Glutamatergic neuron (in vitro differentiated cells): ENCODE data around the gene MGST2. TPM values are rescaled to one million over a fixed set of nuclear protein-coding genes. Genes with fewer than 3 reads are reported as not detected.

ENCODE experiments used
- DNase-seq: peaks from one replicate; pipeline ENCODE4 v3.0.0; 2022
- H3K27ac Mint-ChIP-seq: one replicate; pipeline ENCODE4 v1.8.0; 2020; ENCODE audit warnings: mild to moderate bottlenecking, mixed read lengths, inconsistent platforms; ENCODE audit not compliant: unreplicated experiment
- H3K27me3 Mint-ChIP-seq: one replicate; pipeline ENCODE4 v1.8.0; 2020; ENCODE audit warnings: mild to moderate bottlenecking, moderate library complexity, mixed read lengths, inconsistent platforms; ENCODE audit not compliant: unreplicated experiment
- H3K36me3 Mint-ChIP-seq: one replicate; pipeline ENCODE4 v1.8.0; 2020; ENCODE audit warnings: mild to moderate bottlenecking, mixed read lengths, inconsistent platforms; ENCODE audit not compliant: unreplicated experiment
- H3K4me1 Mint-ChIP-seq: one replicate; pipeline ENCODE4 v1.8.0; 2020; ENCODE audit warnings: mild to moderate bottlenecking, low read depth, mixed read lengths, inconsistent platforms; ENCODE audit not compliant: unreplicated experiment
- H3K4me3 Mint-ChIP-seq: one replicate; pipeline ENCODE4 v1.8.0; 2020; ENCODE audit warnings: mild to moderate bottlenecking, mixed read lengths, inconsistent platforms; ENCODE audit not compliant: unreplicated experiment
- H3K9me3 Mint-ChIP-seq: one replicate; pipeline ENCODE4 v1.8.0; 2020; ENCODE audit warnings: mild to moderate bottlenecking, moderate library complexity, mixed read lengths, inconsistent platforms; ENCODE audit not compliant: unreplicated experiment
- total RNA-seq: library from RNA; stranded (reverse); fragmentation: NEBNext Ultra II Directional; extraction: Animal tissue kit (Norgen Biotek cat#: 25700); gene quantifications from one replicate; pipeline ENCODE4 v1.2.1, GENCODE V29; 2021; ENCODE audit not compliant: unreplicated experiment
- TF ChIP-seq, protein P1 (sequence below): fragments of 200-600 bp; sonication (generic); IDR thresholded peaks from one replicate; pipeline ENCODE4 v1.5.0; 2021; ENCODE audit not compliant: partially characterized antibody, unreplicated experiment

MGST2 gene
- total RNA-seq, 1 donor from 2014 or later = 6.9 TPM

DNA sequence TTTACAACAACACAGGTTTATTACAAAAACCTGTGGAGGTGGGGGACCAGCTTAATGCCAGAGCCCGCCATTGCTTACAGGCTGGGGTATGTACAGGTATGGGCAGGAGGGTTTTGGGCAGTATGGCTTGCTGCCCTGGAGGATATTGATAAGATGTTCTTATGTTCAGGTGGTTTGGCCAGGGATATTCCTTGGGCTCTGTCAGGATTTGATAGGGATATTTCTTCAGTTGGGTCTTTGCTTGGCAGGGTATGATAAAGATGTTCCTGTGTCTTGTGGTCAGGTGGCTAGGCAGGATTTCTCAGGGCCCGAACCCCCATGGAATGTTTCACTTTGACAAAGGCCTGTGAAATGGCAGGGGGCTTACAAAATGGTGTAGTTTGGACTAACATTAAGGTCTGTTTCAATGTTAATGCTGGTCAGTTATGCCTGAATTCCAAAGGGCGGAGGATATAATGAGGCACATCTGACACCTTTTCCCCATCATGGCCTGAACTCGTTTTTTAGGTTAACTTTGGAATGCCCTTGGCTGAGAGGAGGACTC is 3.1 kb downstream of the MGST2 start:
- H3K27ac Mint-ChIP-seq = no peak overlapping the region
- peaks cover 20% of the 10 kb centered on the region for H3K4me1 Mint-ChIP-seq
- peaks cover 1% of the 10 kb centered on the region for H3K27me3 Mint-ChIP-seq
- DNase-seq = no peak
- TF ChIP-seq, protein P1, sequence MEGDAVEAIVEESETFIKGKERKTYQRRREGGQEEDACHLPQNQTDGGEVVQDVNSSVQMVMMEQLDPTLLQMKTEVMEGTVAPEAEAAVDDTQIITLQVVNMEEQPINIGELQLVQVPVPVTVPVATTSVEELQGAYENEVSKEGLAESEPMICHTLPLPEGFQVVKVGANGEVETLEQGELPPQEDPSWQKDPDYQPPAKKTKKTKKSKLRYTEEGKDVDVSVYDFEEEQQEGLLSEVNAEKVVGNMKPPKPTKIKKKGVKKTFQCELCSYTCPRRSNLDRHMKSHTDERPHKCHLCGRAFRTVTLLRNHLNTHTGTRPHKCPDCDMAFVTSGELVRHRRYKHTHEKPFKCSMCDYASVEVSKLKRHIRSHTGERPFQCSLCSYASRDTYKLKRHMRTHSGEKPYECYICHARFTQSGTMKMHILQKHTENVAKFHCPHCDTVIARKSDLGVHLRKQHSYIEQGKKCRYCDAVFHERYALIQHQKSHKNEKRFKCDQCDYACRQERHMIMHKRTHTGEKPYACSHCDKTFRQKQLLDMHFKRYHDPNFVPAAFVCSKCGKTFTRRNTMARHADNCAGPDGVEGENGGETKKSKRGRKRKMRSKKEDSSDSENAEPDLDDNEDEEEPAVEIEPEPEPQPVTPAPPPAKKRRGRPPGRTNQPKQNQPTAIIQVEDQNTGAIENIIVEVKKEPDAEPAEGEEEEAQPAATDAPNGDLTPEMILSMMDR = no peak
- no peaks in the 10 kb centered on the region for H3K9me3 Mint-ChIP-seq
- H3K36me3 Mint-ChIP-seq = no peaks in the 10 kb centered on the region
- H3K4me3 Mint-ChIP-seq = no peak overlapping the region

DNA sequence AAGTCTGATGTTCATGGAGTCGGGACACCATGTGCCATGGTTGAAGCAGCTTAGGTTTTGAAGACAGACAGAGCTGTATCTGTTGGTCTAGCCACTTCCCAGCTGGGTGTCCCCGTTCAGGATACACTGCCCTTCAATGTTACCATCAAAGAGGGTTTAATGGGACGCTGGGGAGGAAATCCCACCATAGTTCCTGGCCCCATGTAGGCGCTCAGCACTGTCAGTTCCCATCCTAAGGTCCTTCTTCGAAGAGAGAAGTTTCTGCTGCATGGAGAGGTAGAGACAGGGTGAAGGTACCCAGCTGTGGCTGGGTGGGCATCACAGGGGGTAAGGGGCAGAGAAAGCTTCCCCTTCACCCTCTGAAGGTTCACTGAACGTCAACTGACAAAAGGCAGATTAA is 3.7 kb downstream of the MGST2 start:
- H3K27me3 Mint-ChIP-seq = peaks cover 1% of the 10 kb centered on the region
- no peak overlapping the region for H3K27ac Mint-ChIP-seq
- no peaks in the 10 kb centered on the region for H3K9me3 Mint-ChIP-seq
- H3K36me3 Mint-ChIP-seq = no peaks in the 10 kb centered on the region
- no peak for DNase-seq
- TF ChIP-seq, protein P1 = no peak
- H3K4me3 Mint-ChIP-seq = no peak overlapping the region
- peaks cover 17% of the 10 kb centered on the region for H3K4me1 Mint-ChIP-seq

DNA sequence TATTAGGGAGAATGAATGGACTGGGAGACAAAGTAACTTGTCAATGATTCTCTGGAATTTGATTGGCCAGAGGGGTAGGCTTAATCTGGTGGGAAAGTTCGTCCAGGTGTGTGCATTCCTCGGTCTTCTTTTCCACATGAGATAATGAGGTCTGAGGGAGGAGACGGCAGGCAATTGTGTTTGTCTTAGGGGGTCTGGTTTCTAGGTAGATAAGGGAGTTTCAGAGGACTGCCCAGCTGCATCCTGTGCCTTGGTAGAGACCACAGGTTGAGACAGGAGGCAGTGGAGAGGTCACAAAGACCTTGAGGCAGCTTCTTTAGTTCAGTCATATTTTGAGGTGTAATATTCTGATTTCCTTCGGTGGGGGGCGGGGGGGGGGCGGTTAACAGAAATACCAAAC is 4.3 kb downstream of the MGST2 start:
- peaks cover 1% of the 10 kb centered on the region for H3K27me3 Mint-ChIP-seq
- H3K27ac Mint-ChIP-seq = no peak overlapping the region
- TF ChIP-seq, protein P1 = no peak
- peaks cover 17% of the 10 kb centered on the region for H3K4me1 Mint-ChIP-seq
- H3K4me3 Mint-ChIP-seq = no peak overlapping the region
- H3K9me3 Mint-ChIP-seq = no peaks in the 10 kb centered on the region
- DNase-seq = no peak
- H3K36me3 Mint-ChIP-seq = no peaks in the 10 kb centered on the region

DNA sequence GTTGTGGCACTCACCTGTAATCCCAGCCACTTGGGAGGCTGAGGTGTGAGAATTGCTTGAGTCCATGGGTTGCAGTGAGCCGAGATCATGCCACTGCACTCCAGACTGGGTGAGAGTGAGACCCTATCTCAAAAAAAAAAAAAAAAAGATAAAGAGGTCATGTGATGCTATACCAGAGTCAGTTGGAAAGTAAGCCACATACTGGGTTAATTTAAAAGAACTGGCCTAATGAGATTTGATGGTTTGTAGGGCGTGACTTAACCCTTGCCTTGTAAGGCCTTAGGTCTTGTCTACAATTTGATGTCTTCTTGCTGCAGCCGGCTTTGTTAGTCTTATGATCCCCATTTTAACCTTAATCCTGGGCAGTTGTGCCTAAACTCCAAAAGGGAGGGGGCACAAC is 5.2 kb downstream of the MGST2 start:
- peaks cover 1% of the 10 kb centered on the region for H3K27me3 Mint-ChIP-seq
- peaks cover 12% of the 10 kb centered on the region for H3K4me1 Mint-ChIP-seq
- H3K27ac Mint-ChIP-seq = no peak overlapping the region
- no peaks in the 10 kb centered on the region for H3K9me3 Mint-ChIP-seq
- TF ChIP-seq, protein P1 = no peak
- H3K4me3 Mint-ChIP-seq = no peak overlapping the region
- no peak for DNase-seq
- no peaks in the 10 kb centered on the region for H3K36me3 Mint-ChIP-seq

DNA sequence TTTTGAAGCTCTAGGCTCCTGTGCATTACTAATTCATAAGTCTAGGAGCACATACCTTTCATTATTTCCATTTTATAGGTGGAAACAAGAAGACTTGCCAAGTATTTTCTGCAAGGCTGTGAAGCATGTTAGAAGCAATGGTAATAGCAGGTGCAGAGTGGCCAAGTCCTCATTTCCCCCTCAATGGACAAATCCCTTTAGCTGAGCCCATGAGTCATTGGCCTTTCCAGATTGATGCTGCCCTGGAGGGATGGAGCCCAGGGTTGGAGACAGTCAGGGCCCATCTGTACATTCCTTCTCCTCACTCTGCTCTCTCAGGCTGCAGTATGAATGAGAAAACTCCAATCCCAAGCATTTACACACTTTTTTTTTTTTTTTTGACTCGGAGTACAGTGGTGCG is 6.6 kb downstream of the MGST2 start:
- H3K36me3 Mint-ChIP-seq = no peaks in the 10 kb centered on the region
- H3K9me3 Mint-ChIP-seq = no peaks in the 10 kb centered on the region
- H3K4me1 Mint-ChIP-seq = peaks cover 3% of the 10 kb centered on the region
- TF ChIP-seq, protein P1 = no peak
- no peak overlapping the region for H3K27ac Mint-ChIP-seq
- DNase-seq = no peak
- no peak overlapping the region for H3K4me3 Mint-ChIP-seq
- H3K27me3 Mint-ChIP-seq = peaks cover 1% of the 10 kb centered on the region
